Measurements from ENCODE around the gene TMED9.

DNA sequence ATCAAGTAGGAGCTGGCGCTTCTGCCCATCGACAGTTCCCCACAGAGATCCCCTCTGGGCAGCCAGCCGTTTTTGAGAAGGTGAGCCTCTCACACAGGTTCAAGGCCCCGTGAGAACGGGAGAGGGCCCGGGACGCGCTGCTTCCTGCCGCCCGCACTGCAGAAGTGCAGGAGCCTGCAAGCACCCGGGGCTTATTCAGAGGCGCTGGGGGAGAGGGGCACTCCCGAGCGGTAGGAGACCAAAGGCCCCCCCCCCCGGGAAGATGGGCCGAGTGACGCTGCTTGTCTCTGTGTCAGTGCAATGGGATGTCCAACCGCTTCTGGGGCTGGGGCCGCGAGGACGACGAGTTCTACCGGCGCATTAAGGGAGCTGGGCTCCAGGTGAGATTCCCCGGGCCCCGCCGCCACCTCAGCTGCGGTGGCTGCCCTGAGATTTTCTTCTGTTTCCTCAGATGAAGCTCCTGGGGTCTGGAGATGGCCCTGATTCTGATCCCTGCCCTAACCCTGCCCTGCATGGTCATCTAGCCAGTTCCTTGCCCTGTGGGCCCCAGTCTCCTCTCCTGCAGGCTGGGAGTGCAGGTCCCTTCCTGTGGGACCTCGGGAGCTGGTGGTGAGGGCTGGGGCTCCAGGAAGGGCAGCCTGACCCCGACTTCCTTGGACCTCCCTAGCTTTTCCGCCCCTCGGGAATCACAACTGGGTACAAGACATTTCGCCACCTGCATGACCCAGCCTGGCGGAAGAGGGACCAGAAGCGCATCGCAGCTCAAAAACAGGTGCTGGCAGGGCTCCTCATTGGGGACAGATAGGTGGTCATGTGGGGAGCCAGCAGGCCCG is 16.5 kb downstream of the TMED9 start:
- TF ChIP-seq, protein P1, sequence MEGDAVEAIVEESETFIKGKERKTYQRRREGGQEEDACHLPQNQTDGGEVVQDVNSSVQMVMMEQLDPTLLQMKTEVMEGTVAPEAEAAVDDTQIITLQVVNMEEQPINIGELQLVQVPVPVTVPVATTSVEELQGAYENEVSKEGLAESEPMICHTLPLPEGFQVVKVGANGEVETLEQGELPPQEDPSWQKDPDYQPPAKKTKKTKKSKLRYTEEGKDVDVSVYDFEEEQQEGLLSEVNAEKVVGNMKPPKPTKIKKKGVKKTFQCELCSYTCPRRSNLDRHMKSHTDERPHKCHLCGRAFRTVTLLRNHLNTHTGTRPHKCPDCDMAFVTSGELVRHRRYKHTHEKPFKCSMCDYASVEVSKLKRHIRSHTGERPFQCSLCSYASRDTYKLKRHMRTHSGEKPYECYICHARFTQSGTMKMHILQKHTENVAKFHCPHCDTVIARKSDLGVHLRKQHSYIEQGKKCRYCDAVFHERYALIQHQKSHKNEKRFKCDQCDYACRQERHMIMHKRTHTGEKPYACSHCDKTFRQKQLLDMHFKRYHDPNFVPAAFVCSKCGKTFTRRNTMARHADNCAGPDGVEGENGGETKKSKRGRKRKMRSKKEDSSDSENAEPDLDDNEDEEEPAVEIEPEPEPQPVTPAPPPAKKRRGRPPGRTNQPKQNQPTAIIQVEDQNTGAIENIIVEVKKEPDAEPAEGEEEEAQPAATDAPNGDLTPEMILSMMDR (IDR thresholded peaks at IDR 0.05) = no peak
- no peak for TF ChIP-seq ZFX (IDR thresholded peaks at IDR 0.05; ENCODE audit: borderline replicate concordance)

Data from 22Rv1 (cell line).